ENCODE results near the gene GRAP2.

- TF ChIP-seq POLR2A (IDR thresholded peaks at IDR 0.05): no peak
- TF ChIP-seq, protein P1, sequence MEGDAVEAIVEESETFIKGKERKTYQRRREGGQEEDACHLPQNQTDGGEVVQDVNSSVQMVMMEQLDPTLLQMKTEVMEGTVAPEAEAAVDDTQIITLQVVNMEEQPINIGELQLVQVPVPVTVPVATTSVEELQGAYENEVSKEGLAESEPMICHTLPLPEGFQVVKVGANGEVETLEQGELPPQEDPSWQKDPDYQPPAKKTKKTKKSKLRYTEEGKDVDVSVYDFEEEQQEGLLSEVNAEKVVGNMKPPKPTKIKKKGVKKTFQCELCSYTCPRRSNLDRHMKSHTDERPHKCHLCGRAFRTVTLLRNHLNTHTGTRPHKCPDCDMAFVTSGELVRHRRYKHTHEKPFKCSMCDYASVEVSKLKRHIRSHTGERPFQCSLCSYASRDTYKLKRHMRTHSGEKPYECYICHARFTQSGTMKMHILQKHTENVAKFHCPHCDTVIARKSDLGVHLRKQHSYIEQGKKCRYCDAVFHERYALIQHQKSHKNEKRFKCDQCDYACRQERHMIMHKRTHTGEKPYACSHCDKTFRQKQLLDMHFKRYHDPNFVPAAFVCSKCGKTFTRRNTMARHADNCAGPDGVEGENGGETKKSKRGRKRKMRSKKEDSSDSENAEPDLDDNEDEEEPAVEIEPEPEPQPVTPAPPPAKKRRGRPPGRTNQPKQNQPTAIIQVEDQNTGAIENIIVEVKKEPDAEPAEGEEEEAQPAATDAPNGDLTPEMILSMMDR (IDR thresholded peaks at IDR 0.05): peak in 4 of 7 experiments; percentile 38 to 58 (median 55)
- no peak for TF ChIP-seq EP300 (IDR thresholded peaks at IDR 0.05)
- no peak for TF ChIP-seq POLR2AphosphoS5 (IDR thresholded peaks at IDR 0.05)
Observed at GRCh38 chr22:39932918-39933649, 32.2 kb downstream of the GRAP2 start.

Measured in stomach (tissue), 4 donors.